ENCODE results near the gene CASTOR2.
"Not testable (repeated sequence)": the region's sequence is repeated elsewhere in the genome, so short reads cannot be mapped to it uniquely, and the experiment has no call there.

CASTOR2 gene

DNA sequence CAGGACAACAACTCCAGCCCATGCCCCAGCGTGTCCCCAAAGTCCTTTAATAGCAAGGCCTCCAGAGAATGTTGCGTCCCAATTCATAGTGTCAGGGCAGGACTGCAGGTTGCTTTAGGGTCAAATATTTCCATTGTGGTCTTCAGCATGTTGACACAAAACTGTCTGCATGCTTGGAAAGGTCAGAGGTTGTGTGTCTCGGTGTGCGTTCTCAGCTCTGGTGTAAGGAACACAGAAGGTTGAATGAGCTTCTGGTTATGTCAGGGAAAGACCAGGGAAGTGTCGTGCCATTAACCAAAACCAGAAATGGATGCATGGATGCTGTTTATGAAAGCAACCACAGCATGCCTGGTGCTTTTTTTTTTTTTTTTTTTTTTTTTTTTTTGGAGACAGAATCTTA lies 31.9 kb downstream of the CASTOR2 start:
- DNase-seq, result not testable (repeated sequence)

DNA sequence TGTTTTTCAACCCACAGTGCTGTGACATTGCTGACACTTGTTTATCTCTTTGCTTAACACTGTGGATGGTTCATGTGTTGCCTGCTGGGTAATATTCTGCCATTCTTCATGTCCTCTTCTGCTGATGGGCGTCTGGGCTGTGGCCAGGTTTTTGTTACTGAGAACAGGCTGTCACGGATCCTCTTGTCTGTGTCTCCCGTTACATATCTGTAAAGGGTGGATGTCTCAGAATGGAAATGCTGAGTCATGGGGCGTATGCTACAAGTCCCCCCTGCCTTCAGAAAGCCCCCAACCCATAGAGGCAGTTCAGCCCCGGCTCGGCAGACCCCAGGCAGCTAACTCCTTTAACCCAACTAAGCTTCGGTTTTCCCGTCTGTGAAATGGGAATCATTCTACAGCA lies 33.3 kb downstream of the CASTOR2 start:
- not testable (repeated sequence) for DNase-seq

DNA sequence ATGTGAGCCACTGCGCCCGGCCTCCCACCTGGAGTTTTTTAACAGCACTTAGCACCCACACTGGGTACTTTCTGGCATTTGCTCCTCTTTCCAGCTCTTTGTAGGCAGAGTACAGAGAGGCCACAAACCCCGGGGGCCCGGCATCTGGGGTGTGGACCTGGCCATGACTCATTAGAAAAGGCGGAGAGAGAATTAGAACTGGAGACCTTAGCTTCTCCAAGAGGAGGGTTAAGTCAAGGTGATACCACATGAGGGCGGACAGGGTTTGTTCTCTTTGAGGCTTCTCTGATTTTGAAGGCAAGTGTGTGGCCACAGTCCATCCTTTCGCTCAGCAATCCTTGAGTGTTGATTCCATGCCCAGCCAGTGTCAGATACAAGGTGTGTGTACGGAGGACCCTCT lies 36.9 kb downstream of the CASTOR2 start:
- DNase-seq, result not testable (repeated sequence)

DNA sequence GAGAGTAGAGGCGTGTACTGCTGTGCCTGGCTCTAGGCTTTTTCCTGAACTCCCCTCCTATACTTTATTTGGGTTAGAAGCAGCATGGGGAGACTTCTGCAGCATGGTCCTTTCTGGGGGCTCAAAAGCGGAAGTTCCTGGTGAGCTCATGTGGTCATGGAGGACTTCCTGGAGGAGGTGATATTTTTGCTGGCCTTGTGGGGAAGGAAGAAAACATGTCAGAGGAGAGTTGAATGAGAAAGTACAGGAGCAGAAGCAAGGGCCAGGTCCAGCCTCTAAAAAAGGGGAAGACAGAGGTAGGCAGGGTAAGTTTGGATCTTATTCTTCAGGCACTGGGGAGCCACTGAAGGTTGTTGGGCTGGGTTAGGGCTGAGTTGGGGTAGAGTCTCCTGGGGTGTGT lies 45.5 kb downstream of the CASTOR2 start:
- DNase-seq, result no peak

DNA sequence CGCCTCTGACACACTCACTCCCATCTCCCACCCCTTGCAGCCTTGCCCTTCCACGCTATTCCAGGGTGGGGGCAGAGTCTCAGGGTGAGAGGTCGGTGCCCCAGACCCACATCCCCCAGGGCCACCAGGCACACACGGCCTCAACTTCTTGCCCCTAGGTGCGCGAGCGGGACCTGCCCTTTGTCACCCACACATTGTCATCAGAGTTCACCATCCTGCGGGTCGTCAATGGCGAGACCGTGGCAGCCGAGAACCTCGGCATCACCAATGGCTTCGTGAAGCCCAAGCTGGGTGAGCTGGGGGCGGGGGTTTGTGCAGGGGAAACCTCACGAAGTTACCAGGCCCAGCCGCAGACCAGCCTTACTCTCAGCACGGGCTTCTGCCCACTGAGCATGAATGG lies 53.3 kb downstream of the CASTOR2 start:
- DNase-seq, result no peak

DNA sequence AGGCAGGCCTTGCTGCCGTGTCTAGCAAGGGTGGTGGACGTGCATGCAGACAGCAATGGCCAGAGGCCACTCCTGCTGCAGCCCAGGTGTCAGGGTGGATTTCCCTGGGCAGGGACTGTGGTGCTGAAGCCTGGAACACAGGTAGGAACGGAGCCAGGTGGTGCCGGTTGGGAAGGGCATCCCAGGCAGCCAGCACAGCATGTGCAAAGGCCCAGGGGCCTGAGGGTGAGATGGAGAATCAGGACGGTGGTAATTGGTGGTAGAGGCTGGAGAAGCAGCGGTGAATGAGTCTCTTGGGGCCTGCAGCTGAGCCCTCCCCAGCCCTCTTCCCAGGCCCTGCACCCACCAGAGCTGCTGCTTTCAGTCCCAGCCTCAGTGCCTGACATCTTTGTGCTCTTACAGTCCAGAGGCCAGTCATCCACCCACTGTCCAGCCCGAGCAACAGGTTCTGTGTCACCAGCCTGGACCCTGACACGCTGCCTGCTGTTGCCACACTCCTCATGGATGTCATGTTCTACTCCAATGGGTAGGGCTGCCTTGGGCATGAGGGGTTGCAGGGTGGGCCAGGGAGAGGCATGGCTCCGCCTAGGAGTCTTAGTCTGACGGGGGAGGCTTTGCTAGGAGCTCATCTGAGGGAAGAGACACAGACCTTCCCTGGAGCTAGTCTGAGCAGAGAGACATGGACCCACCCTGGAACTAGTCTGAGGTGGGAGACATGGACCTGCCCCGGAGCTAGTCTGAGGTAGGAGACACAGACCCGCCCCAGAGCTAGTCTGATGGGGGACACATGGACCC lies 54.3 kb downstream of the CASTOR2 start:
- DNase-seq, result no peak

DNA sequence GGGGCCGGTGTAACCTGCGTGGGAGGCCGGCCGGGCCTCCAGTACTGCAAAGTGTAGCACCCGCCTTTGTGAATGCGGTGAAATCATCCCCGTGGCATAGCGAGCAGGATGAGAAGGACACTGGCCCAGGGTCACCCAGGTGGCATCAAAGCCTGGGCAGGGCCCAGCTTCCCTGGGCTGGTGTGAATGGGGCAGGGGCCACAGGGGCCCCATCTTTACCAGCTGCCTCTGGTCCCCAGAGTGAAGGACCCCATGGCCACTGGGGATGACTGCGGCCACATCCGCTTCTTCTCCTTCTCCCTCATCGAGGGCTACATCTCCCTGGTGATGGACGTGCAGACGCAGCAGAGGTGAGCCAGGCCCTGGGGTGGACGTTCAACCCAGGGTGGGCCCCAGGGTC lies 55.3 kb downstream of the CASTOR2 start:
- DNase-seq, result no peak

DNA sequence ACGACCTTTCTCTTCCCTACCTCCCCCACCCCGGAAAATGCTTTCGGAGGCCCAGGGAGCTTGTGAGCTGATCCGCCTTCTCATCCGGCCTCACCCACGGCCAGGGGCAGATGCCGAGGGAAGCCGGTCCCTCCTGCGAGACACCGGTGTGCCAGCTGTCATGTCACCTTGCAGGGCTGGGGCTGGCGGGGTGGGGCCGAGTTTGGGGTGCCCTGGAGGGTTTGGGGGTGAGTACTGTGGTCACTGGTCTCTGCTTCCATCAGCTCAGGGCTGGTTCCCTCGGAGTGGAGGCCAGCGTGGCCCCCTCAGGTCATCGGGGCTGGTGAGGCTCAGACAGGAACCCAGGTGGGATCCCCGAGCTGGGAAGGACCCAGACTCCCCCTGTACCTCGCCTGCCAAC lies 60.4 kb downstream of the CASTOR2 start:
- no peak for DNase-seq

DNA sequence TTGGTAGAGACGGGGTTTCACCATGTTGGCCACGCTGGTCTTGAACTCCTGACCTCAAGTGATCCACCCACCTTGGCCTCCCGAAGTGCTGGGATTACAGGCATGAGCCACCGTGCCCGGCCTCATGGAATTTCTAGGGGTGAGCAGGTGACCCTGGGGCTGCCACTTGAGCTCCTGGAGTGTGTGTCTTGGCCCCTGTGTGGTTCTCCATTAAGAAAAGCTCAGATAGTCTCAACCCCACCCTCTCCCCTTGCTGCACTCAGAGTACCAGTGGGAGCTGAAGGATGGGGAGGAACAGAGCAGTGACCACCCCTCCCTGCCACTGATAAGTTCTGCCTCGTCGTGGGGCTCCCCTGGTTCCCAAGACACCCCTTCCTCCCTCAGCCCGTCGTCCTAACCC lies 63.8 kb downstream of the CASTOR2 start:
- DNase-seq, result no peak

DNA sequence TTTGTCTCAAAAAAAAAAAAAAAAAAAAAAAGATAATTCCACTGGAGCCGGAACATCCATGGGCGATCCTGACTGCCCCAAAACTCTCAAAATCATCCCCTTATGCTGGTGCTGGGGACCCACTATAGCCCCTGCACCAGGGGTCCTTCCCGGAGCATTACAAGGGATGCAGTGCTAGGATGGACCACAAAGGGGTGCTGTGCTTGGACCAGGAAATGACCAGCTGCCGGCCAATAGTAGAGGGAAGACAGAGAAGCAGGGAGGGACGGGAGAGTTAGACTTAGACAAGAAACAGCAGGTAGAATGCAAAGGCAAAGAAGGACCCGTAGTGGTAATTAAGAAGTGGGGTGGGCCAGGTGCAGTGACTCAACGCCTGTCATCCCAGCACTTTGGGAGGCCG lies 68.6 kb downstream of the CASTOR2 start:
- no peak for DNase-seq

DNA sequence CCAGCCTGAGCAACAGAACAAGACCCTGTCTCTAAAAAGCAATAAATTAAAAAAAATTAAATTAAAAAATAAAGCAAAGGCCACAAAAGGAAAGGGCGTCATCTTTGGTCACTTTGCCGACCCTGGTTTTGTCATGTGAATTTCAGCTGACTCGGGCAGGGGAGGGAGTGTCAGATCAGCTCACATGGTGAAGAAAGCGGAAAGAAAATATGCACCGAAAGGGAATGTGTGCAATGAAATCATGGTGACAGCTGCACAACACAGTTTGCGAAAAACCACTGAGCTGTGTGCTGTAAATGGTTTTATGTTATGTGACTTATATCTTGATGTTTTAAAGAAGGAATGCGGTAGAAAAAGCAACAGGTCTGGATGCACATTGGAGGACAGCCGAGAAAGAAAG lies 69.3 kb downstream of the CASTOR2 start:
- no peak for DNase-seq

DNA sequence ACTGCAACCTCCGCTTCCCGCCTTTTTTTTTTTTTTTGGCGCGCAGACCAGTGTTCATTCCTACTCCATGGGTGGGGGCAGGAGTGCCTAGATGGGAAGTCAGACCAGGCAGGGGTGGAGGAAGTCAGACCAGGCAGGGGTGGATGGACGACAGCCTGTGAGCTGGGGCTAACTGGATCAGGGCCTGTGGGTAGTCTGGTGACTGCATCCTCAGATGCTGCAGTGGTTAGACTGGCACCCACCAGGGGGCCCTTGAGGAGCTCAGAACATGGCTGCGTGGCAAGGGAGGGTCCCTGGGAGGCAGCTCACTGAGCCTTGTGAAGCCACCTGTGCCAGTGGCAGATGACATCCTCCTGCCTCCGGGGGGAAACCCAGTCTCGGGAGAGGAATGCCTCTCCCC lies 74.0 kb downstream of the CASTOR2 start:
- DNase-seq, result no peak

DNA sequence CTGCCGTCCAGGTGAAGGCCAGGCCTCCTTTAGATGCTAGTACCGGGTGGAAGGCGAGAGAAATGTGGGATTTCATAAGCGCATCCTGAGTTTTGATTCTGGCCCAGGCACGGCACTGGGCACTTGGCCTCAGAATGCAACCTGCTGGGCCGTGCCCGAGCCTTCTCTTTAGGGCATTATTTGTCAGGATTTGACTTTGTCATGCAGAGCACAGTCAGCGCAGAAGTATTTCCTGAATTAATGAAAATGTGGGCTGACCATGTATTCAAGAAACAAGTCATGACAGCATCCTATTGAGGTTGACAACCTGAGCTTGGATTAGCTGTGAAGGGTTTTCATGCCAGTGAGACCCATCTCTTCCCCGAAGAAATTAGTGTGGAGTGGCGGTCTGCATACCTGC lies 74.7 kb downstream of the CASTOR2 start:
- DNase-seq, result no peak

DNA sequence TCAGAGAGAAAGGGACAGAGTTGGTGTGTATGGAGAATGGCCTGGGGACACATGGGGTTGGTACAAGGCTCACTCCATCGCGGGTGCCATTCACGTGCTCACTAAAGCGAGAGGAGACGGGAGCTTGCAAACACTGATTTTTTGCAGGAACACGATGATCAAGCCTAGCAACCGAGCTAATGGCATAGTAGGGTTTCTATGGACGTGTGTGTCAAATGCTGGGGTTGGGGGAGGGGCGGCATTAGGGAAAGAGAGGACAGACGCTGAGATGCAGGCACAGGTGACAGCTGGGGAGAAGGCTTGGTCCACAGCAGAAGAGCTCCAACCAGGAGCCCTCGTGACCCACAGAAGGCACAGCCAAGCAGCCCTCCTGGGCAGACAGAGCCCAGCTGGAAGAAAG lies 75.2 kb downstream of the CASTOR2 start:
- DNase-seq, result no peak

DNA sequence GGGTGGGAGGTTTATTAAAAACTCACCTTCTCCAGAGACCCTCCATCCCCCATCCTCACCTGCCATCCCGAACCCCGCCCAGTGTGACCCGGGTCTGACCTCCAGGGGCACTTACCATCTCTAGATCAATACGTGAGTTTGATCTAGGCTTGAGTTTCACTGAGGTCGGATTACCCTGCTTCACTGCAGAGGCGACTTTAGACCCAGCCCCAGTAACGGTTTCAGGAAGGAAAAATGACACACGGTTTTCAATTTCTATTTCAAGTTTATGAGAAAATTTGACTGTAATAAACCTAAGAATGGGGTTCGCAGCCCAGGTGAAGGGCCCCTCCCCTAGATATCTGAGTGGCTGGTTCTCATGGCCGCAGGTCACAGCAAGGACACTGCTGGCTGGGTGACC lies 76.0 kb downstream of the CASTOR2 start:
- DNase-seq, result no peak

DNA sequence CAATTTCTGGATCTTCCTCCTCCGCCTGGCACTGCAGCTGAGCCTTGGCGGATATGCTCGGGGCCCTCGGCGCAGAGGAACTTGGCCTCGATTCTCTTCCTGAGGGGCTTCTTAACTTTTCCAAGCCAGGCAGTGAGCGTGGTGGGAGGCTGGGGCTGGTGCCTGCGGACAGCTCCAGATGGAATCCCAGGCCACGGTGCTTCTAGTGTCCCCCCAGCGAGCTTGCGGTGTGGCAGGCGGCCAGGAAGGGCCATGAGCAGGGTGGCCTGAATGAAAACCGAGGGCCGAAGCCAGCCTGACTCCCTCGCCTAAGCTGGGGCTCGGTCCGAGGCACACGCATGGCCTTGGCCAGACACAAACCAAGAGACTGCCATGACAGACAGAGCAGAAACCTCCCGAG lies 77.8 kb downstream of the CASTOR2 start:
- DNase-seq, result no peak

DNA sequence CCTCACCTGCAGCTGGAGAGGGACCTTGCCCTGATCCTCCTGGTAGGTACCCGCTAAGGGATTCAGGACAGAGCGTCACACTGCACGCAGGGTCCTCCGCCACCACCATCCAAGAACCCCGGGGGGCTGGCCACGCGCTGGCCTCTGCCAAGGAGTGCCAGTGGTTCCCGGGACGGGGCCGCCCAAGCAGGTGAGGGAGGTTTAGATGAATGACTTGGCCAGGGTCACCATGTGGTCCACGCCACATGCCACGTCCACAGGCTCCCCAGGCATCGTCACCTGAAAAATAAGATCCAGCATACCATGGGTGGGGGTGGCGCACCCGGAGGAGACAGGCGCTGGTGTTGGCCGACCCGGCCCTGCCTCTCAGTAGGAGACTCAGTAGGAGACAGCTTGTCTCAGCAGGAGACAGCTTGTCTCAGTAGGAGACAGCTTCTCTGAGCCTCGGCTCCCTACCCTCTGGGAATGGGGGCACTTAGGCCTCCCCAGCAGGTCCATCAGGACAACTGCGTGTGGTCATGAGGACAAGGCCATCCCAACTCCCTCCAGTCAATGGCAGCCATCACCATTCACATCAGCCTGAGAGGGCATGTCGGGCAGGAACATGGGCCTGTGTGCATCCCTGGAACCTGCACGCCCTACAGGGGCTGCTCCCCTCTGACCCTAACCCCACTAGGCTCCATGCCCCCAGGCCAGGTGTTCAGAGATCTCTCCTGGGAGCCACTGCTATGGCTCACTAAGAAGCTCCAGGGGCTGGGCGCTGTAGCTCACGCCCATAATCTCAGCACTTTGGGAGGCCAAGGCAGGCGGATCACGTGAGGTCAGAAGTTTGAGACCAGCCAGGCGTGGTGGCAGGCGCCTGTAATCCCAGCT lies 78.6 kb downstream of the CASTOR2 start:
- DNase-seq, result no peak

DNA sequence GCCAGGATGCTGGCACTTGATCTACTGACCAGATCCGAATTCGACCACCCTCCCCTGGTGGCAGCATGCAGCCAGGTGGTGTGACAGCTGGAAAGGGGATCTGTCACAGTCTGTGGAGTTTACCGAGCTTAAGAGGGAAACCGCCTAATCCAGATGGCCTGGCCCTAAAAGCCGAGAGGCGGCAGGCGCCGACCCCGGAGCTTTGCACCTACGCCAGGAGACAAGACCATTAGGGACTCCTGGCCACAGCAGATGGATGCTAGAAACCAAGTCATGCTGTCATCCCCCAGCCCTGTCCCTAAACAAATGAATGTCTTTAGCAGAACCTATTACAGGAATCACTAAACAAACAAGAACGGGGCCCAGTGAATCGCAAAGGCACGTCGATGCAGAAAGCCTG lies 81.4 kb downstream of the CASTOR2 start:
- no peak for DNase-seq

DNA sequence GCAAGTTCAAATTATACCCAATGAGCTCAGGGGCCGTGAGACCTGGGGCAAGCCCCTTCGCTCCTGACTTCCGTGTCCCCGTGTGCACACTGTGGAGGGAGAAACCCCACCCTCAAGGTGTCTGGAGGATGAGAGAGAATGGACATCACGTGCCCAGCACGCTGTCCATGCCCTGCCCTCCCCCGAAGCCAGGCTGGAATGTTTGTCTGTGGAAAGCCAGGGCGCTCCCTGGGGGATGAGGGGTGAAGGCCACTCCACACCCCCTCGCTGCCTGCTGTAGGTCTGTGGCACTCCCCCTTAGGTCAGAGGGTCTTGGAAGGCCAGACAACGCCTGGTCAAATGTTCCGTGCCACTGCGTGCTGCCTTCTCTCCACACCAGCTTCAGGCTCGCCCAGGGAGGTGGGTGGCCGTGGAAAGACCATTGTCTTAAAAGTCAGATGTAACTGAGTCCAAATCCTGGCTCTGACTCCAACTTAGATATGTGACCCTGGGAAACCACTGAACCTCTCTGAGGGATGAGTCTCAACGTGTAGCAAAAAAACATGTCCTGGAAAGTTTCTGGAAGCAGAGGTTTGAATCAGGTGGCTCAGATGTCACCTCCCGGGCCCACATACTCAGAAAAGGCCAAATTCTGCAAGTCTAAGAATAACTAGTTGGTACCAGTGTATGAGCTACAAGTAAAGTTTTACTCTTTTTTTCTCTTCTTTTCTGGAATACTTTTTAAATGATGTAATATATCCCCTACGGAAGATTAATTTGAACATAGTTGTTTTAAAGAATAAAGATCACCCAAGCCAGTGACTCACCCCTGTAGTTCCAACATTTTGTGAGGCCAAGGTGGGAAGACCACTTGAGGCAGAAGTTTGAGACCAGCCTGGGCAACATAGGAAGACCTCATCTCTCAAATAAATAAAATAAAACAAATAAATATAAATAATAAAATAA lies 84.2 kb downstream of the CASTOR2 start:
- DNase-seq, result no peak

DNA sequence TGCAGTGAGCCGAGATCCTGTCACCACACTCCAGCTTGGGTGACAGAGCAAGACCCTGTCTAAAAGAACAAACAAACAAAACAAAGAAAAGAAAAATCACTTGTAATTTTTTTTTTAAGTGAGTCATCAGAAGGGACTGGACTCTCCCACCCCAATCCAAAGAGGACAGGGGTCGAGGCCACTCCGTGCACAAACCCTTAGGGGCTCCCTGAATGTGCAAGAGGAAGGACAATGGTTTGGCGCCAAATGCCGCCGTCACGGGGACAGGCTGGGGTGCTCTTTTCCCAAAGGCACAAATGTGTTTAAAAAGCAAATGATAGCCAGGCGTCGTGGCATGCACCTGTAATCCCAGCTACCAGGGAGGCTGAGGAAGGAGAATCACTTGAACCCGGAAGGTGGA lies 85.3 kb downstream of the CASTOR2 start:
- DNase-seq, result no peak

DNA sequence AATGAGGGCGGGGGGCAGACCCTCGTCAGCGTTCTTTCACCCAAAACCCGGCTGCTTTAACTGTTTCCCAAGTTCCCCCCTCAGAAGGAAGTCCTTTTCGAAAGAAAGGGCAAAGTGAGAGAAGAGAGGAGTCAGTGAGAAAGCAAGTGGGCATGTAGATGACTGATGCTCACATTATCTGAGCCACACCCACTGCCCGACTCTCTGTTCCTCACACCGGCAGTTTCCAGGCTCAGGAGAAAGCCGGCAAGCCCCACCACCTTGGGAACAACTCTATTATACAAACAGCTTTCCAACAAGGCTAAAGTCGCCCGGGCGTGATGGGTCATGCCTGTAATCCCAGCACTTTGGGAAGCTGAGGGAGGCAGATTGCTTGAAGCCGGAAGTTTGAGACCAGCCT lies 86.0 kb downstream of the CASTOR2 start:
- DNase-seq, result no peak

DNA sequence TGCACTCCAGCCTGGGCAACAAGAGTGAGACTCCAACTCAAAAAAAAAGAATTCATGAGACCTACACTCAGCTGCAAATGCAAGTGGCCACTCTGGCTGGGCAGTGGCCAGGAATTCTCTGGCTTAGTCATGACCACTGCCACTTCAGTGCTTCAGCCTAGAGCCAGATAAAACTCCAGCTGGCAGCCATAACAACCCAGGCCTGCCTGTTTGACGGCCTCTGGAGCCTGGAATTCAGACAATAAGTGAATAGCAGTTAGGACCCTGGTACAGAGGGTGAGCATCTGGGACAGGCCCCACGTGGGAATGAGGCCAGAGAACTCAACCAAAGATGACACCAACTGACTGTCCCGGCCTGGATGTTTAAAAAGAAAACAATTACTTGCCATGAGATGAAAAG lies 90.2 kb downstream of the CASTOR2 start:
- no peak for DNase-seq

DNA sequence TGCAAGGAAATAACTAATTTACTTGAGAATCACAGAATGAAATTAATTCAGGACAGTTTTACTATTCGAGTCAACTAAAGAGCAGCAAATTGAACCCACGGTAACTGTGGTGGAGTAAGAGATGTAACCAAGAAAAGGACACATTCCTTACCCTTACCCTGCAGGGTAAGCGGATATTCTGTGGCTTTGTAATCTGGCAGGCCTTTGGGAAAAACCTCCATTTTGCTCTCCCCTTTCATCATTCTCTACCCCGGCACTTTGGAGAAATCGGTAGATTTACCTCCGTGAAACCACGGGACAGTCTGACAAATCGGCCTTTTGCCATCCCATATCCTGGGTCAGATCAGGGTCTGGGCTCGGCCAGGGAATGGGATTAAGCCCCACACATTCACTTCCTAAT lies 90.7 kb downstream of the CASTOR2 start:
- no peak for DNase-seq

Data from NCI-H1436 treated with DMSO at 0.1 percent for 48 hours (cell line).